Stimulated activated CD4-positive, alpha-beta T cell treated with anti-CD3 and anti-CD28 coated beads, Interleukin-2, amount 100 ng/mL, for 24 hours (primary cell): ENCODE results near the gene PHKA1.
"Not testable (repeated sequence)": the region's sequence is repeated elsewhere in the genome, so short reads cannot be mapped to it uniquely, and the experiment has no call there.

Experiments
- DNase-seq, 2 donors: peaks; one replicate each; pipeline ENCODE4 v3.0.0-alpha.2; 2020

PHKA1 gene

DNA sequence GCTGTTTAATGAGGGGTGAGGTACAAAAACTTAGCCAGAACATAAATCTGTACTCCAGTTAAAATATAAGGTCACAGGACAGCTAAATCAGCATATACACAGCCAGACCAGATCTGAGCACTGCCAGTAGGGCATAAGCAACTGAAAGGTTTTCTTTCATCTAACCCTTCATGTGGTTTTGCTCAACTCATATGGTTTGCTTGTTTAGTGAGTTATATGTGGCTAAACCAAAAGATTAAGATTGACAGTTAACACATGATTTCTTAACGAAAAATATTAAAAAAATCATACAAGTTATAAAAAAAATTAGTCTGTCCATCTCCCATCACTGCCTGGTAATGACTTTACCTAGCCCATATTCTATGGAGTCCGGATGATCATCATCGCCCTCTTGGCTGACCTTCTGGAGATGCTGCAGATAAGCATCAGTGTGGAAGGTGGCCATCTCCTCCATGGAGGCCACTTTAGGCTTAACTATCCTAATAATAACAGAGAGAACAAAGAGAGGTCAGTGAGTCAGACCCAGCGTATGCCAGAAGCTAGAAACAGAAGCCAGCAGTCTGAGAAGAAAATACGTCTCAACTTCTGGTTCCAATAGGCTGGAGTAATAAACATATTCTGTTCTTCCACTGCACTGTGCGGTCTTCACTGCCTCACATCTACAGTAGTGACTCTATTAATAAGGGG lies 145.6 kb downstream of the PHKA1 start:
- DNase-seq: no peak

DNA sequence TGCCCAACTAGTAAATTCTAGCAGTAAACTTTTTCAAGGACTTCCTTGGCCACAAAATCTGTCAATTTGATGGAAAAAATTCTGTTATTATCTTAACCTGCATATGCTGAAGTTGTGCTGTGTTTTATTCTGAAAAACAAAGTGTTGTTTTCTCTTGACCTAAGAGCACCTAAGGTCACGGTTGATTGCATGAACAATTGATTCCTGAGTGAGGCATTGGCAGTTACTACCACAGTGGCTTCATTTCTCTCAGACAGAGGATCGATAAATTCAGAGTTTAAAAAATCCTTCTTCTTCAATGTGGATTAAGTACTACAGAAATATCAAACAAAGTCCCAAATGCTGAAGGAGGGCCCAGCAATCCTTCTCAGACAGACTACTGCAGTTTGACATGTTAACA lies 147.7 kb downstream of the PHKA1 start:
- DNase-seq: no peak

DNA sequence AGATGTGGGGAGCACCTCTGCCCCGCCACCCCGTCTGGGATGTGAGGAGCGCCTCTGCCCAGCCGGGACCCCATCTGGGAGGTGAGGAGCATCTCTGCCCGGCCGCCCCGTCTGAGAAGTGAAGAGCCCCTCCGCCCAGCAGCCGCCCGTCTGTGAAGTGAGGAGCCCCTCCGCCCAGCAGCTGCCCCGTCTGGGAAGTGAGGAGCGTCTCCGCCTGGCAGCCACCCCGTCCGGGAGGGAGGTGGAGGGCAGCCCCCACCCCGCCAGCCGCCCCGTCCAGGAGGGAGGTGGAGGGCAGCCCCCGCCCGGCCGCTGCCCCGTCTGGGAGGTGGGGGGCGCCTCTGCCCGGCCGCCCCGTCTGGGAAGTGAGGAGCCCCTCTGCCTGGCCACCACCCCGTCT lies 154.5 kb downstream of the PHKA1 start:
- not testable (repeated sequence) for DNase-seq

DNA sequence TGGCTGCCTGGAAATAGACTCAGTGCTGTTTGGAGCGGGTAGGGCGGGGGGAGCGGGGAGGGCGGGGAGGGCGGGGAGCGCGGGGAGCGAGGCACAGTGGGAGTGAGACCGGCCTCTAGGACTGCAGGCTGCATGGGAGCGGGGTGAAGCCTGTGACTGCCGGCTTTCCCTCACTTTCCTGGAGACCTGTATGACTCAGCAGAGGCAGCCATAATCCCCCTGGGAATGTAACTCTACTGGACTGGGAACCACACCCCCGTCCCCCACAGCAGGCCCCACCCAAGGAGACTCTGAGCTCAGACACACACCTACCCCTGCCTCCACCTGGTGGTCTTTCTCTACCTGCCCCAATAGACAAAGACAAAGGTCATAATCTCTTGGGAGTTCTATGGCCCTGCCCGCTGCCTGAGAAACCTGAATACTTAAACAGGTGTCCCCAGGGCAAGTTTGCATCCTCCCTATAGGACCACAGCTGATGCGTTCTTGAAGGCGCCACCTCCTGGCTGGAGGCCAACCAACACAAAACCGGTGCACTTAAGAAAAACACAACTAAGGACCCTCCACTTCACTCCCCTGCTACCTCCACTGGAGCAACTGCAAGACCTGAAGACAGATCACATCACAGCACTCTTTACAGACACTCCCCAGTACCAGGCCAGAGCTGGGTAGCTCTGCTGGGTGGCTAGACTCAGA lies 159.5 kb downstream of the PHKA1 start:
- no peak for DNase-seq

DNA sequence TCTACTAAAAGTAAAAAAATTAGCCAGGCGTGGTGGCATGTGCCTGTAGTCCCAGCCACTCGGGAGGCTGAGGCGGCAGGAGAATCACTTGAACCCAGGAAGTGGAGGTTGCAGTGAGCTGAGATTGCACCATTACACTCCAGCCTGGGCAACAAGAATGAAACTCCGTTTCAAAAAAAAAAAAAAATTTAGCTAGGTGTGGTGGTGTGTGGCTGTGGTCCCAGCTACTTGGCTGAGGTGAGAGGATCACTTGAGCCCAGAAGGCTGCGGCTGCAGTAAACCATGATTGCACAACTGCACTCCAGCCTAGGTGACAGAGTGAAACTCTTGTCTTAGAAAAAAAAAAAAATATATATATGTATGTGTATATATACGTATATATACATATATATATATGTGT lies 161.7 kb downstream of the PHKA1 start:
- not testable (repeated sequence) for DNase-seq

DNA sequence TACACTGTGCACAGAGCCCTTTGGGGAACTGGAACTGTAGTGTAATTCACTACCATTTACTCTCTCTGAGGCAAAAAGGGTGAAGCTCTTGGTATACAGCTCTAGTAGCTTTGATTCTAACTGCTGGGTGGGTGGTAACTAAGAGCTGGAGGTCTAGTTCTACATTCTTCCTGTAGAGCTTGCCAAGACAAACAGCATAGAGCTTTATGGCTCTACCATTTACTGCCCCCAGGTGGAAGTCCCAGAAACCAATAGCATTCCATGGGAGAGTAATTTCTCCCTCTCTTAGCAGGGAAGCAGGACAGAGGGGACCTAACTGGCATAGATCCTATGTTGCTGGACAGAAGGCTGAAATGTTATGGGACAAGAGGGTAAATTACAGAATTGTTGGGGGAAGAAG lies 168.1 kb downstream of the PHKA1 start:
- no peak for DNase-seq

DNA sequence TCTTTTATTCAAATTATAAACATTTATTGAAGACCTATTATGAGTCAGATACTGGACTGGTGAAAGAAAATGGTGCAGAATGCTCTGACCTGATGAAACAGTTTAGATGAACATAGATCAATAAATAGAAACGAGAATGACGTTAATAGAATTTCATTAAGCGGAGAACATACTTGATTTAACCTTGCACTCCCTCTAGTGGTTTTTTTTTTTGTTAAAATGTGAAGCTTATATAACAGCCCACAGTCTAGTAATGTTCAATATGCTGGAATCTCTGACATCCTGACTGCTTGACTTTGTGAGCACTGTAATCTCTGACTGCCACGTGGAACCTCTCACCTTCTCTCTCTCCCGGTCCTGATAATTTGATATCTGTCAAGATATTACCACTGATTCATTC lies 173.8 kb downstream of the PHKA1 start:
- no peak for DNase-seq

DNA sequence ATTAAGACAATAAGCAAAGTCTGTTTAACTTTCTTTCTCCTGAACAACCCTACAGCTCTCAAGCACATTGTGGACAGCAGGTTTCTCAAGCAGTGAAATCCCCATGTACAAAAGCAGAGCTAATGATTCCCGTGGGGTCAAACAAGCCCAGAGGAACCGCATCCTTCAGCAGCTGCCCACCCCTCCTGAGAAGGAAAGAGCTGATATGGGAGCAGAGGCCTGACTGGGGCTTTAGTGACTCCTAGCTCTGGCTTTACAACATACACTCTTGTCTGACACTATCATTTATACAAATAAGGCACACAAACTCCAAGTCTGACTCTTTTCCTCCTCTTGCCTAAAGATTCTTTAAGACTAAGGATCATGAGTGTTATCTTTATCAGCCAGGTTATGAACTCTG lies 174.3 kb downstream of the PHKA1 start:
- no peak for DNase-seq

DNA sequence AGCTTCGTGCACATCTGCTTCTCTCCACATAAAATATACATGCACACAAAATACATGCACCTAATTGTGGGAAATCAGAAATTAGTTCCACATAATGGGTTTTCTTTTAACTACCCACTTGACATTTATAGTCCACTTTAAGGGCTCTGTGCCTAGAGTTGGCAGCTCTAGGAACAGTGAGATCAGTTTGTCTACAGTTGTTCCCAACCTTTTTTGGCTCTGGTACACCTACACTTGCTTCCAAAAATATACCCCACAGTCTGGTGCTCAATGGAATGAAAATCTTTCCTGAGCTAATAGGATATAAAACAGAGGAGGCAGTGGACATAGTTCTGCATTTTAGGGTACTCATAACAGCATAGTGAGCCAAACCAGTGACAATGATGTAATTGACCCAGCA lies 177.6 kb downstream of the PHKA1 start:
- no peak for DNase-seq

DNA sequence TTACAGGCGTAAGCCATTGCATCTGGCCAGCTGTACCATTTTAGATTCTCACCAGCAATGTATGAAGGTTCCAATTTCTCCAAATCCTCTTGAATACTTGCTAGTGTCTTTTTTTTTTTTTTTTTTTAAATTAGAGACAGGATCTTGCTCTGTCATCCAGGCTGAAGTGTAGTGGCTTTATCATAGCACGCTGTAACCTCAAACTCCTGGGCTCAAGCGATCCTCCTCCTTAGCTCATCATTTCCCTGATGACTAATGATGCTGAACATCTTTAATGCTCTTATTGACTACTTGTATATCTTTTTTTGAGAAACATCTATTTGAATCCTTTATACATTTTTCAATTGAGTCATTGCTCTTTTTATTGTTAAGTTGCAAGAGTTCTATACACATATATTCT lies 181.7 kb downstream of the PHKA1 start:
- no peak for DNase-seq
